GM23338 (cell line): ENCODE results near the gene TRPV5. TPM values are rescaled to one million over a fixed set of nuclear protein-coding genes. Genes with fewer than 3 reads are reported as not detected.

Experiments used
- ATAC-seq: fragments of 200-7000 bp; cut with Tn5 transposase; 3 replicates; pipeline ENCODE4 v1.9.1; 2020
- DNase-seq: peaks from one replicate; pipeline ENCODE4 v3.0.0-alpha.2; 2015; ENCODE audit warnings: low spot score
- H2AFZ ChIP-seq: fragments of 200-600 bp; sonication (generic); 2 replicates; pipeline ENCODE4 v1.8.0; 2016; ENCODE audit warnings: antibody characterized with exemption, mild to moderate bottlenecking, moderate library complexity
- H3F3A ChIP-seq: fragments of 200-600 bp; sonication (generic); replicated peaks from 2 replicates; pipeline ENCODE4 v1.8.0; 2017; ENCODE audit warnings: antibody characterized with exemption, mixed run types, low read depth
- H3K27ac ChIP-seq: fragments of 200-600 bp; sonication (generic); 2 replicates; pipeline ENCODE4 v1.6.1; 2016; ENCODE audit warnings: low read depth
- H3K27me3 ChIP-seq: fragments of 200-600 bp; sonication (generic); 2 replicates; pipeline ENCODE4 v1.8.0; 2016; ENCODE audit warnings: mild to moderate bottlenecking, mixed run types, moderate library complexity; ENCODE audit not compliant: insufficient read depth
- H3K36me3 ChIP-seq: fragments of 200-600 bp; sonication (generic); 2 replicates; pipeline ENCODE4 v1.8.0; 2016; ENCODE audit warnings: mild to moderate bottlenecking; ENCODE audit not compliant: insufficient read depth
- H3K4me1 ChIP-seq: fragments of 200-600 bp; sonication (generic); 2 replicates; pipeline ENCODE4 v1.8.0; 2016; ENCODE audit warnings: mild to moderate bottlenecking, moderate library complexity; ENCODE audit not compliant: insufficient read depth
- H3K4me2 ChIP-seq: fragments of 200-600 bp; sonication (generic); 2 replicates; pipeline ENCODE4 v1.7.1; 2017; ENCODE audit warnings: mixed run types
- H3K4me3 ChIP-seq: fragments of 200-600 bp; sonication (generic); 2 replicates; pipeline ENCODE4 v1.6.1; 2016; ENCODE audit warnings: mixed run types
- H3K79me2 ChIP-seq: fragments of 200-600 bp; sonication (generic); replicated peaks from 2 replicates; pipeline ENCODE4 v1.8.0; 2017; ENCODE audit warnings: mild to moderate bottlenecking; ENCODE audit not compliant: insufficient read depth
- H3K9me2 ChIP-seq: fragments of 200-600 bp; sonication (generic); 2 replicates; pipeline ENCODE4 v1.8.0; 2017; ENCODE audit not compliant: insufficient read depth
- H4K20me1 ChIP-seq: fragments of 200-600 bp; sonication (generic); replicated peaks from 2 replicates; pipeline ENCODE4 v1.8.0; 2017; ENCODE audit warnings: mild to moderate bottlenecking; ENCODE audit not compliant: insufficient read depth
- H3K27ac Mint-ChIP-seq: 2 replicates; pipeline ENCODE4 v1.8.0; 2020; ENCODE audit warnings: inconsistent platforms, mild to moderate bottlenecking, moderate library complexity, mixed read lengths
- H3K27me3 Mint-ChIP-seq: 3 replicates; pipeline ENCODE4 v1.8.0; 2022; ENCODE audit warnings: low read depth, mild to moderate bottlenecking, moderate library complexity, mixed read lengths, inconsistent platforms; ENCODE audit not compliant: insufficient read depth, poor library complexity
- H3K36me3 Mint-ChIP-seq: 3 replicates; pipeline ENCODE4 v1.8.0; 2021; ENCODE audit warnings: low read depth, mild to moderate bottlenecking, inconsistent platforms, moderate library complexity, mixed read lengths
- H3K4me1 Mint-ChIP-seq: 3 replicates; pipeline ENCODE4 v1.8.0; 2020; ENCODE audit warnings: mild to moderate bottlenecking, inconsistent platforms, mixed read lengths
- H3K4me3 Mint-ChIP-seq: 3 replicates; pipeline ENCODE4 v1.8.0; 2021; ENCODE audit warnings: moderate library complexity, mild to moderate bottlenecking, inconsistent platforms, mixed read lengths
- H3K9me3 Mint-ChIP-seq: 3 replicates; pipeline ENCODE4 v1.8.0; 2020; ENCODE audit warnings: moderate library complexity, mild to moderate bottlenecking, inconsistent platforms, mixed read lengths
- CREB1 ChIP-seq: fragments of 250-450 bp; sonication (Bioruptor Pico); IDR thresholded peaks from 2 replicates; pipeline ENCODE4 v1.5.0; 2020; ENCODE audit warnings: low read depth, mild to moderate bottlenecking, moderate library complexity
- CTCF ChIP-seq, 2 experiments: fragments of 200-600 bp in 1 of 2; sonication (generic) in 1 of 2; conservative IDR thresholded peaks; 2 replicates each; pipeline versions ENCODE4 v1.5.1 to v1.6.1; 2016 to 2017; ENCODE audit warnings: antibody characterized with exemption in 2 of 2, low read depth in 2 of 2, mild to moderate bottlenecking in 2 of 2, moderate library complexity in 1 of 2
- ETS1 ChIP-seq: IDR thresholded peaks from 2 replicates; pipeline ENCODE4 v1.6.1; 2016; ENCODE audit warnings: antibody characterized with exemption
- EZH2phosphoT487 ChIP-seq: fragments of 200-600 bp; sonication (generic); IDR thresholded peaks from one replicate; pipeline ENCODE4 v1.8.1; 2018; ENCODE audit warnings: antibody characterized with exemption; ENCODE audit not compliant: unreplicated experiment
- JUNB ChIP-seq: IDR thresholded peaks from one replicate; pipeline ENCODE4 v1.6.1; 2016; ENCODE audit warnings: antibody characterized with exemption; ENCODE audit not compliant: unreplicated experiment
- NANOG ChIP-seq: IDR thresholded peaks from 2 replicates; pipeline ENCODE4 v1.6.1; 2016; ENCODE audit warnings: antibody characterized with exemption, borderline replicate concordance
- POLR2AphosphoS5 ChIP-seq: IDR thresholded peaks from 2 replicates; pipeline ENCODE4 v1.6.1; 2016; ENCODE audit warnings: antibody characterized with exemption, low read depth
- REST ChIP-seq: IDR thresholded peaks from one replicate; pipeline ENCODE4 v1.6.1; 2018; ENCODE audit warnings: antibody characterized with exemption; ENCODE audit not compliant: unreplicated experiment
- ZNF114 ChIP-seq: fragments of 250-450 bp; sonication (Bioruptor Pico); IDR thresholded peaks from 2 replicates; pipeline ENCODE4 v1.5.0; 2020; ENCODE audit warnings: mild to moderate bottlenecking, moderate library complexity
- ZNF331 ChIP-seq: fragments of 250-450 bp; sonication (Bioruptor Pico); IDR thresholded peaks from 2 replicates; pipeline ENCODE4 v1.5.0; 2020; ENCODE audit warnings: low read depth, mild to moderate bottlenecking, moderate library complexity
- polyA plus RNA-seq: library from polyadenylated mRNA; unstranded; fragments of >200 nt; fragmentation: Nextera tagmentation; extraction: Ambion mirVana; gene quantifications from 2 replicates; pipeline ENCODE4 v1.2.1, GENCODE V29; 2016
- total RNA-seq: library from RNA; depleted of rRNA; stranded (reverse); fragments of >200 nt; shearing (Covaris generic); gene quantifications from 2 replicates; pipeline ENCODE4 v1.2.3, GENCODE V29; 2014

The TRPV5 gene
- total and polyA plus RNA-seq, 2 experiments from 2014 or later, result not detected

DNA sequence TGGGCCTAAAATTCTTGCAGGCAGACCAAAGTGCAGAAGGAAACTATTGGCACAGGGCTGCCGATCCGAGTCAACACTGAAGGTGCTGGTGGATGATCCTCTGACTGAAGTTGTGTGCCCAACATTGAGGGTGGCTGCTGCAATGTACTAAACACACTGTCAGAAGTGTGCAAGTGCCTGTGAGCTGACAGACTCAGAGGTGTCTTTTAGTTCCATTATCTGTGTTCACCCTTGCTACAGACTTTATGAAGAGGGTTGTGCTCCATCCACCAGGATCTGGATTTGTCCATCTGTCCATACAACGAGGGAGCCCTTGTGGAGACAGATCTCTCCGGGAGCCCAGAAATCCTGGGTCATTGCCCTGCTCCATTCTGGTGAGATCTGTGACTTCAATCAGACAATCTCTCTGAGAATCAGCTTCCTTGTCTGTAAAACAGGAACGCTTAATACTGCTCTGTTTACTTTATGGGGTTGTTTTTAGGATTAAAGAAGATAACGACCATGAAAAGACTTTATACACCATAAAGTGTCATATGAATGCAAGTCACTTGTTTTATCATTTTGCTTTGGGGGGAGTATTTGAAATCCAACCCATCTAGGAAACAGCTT lies 38.5 kb downstream of the TRPV5 start:
- Histone ChIP-seq H3K4me1 (no peaks in the 10 kb centered on the region), H3K27ac (no peak overlapping the region), H3K27me3 (no peaks in the 10 kb centered on the region), H3F3A (no peaks in the 10 kb centered on the region), H3K4me2 (no peak overlapping the region), H3K9me2 (no peaks in the 10 kb centered on the region), H3K36me3 (no peaks in the 10 kb centered on the region), H3K4me3 (no peak overlapping the region), H3K79me2 (no peaks in the 10 kb centered on the region), H2AFZ (no peak overlapping the region), H4K20me1 (no peaks in the 10 kb centered on the region)
- H3K27ac Mint-ChIP-seq, result no peak overlapping the region
- no peaks in the 10 kb centered on the region; the same call in 2 of the 3 replicates for H3K36me3 Mint-ChIP-seq
- DNase-seq (no peak), ATAC-seq (no peak)
- peaks cover 3% of the 10 kb centered on the region for H3K27me3 Mint-ChIP-seq
- H3K4me1 Mint-ChIP-seq, result peaks cover 5% of the 10 kb centered on the region
- no peak overlapping the region for H3K4me3 Mint-ChIP-seq
- H3K9me3 Mint-ChIP-seq, result peaks cover 5% of the 10 kb centered on the region; the same call in 2 of the 3 replicates
- no peak for TF ChIP-seq CTCF (conservative IDR thresholded peaks at IDR 0.05; ENCODE audit: low read depth in 2 of 2)
- TF ChIP-seq ZNF114, result no peak
- no peak for TF ChIP-seq CREB1 (CRISPR knock-in tag)
- TF ChIP-seq NANOG, result no peak
- no peak for TF ChIP-seq ETS1
- no peak for TF ChIP-seq REST
- TF ChIP-seq POLR2AphosphoS5, result no peak
- TF ChIP-seq ZNF331 (CRISPR knock-in tag), result no peak
- TF ChIP-seq EZH2phosphoT487, result no peak
- TF ChIP-seq JUNB, result no peak
